IPS-18c (cell line): ENCODE measurements around the gene PRRX2.

Experiments
- H3K4me3 ChIP-seq: 2 replicates; pipeline ENCODE4 v1.7.0; 2013; ENCODE audit warnings: low read depth, mild to moderate bottlenecking, low read length, moderate library complexity; ENCODE audit not compliant: insufficient read depth
- H3K9me3 ChIP-seq: one replicate; pipeline ENCODE4 v1.6.1; 2013; ENCODE audit warnings: mild to moderate bottlenecking, low read length, moderate library complexity; ENCODE audit not compliant: control insufficient read depth, insufficient read depth

PRRX2 gene

DNA sequence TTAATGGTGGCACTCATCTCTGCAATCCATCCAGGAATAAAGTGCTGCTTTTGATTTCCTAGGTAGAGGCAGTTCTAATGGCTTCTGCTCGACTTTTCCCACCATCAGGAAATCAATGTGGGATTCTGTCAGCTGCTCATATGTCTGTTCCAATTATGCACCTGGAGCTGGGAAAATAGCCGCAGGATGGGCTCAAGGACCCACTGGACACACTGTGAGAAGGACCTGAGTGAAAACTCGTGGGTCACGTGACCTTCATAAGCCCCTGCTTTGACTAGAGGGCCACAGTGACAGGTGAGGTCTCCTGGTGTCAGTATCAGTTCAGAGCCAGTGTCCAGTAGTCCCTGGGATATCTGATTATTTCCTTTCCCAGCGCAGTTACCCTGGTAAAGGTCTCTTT lies 105.3 kb downstream of the PRRX2 start:
- Histone ChIP-seq H3K9me3 (no peaks in the 10 kb centered on the region), H3K4me3 (no peak overlapping the region)
